Measurements from ENCODE around the gene FGF1.

Gene FGF1

GRCh38 chr5:142597546-142598337, 88.1 kb downstream of the FGF1 start:
- in situ Hi-C loops (cut with MboI; ENCODE audit: low sequenced_read_pairs, unreplicated experiment), result no loop called here
- no peak for DNase-seq (ENCODE audit: low spot score)
- no peak for TF ChIP-seq CTCF (IDR thresholded peaks at IDR 0.05; ENCODE audit: borderline replicate concordance, control extremely low read depth, extremely low read depth, insufficient read depth, missing control alignments)

- no peak for TF ChIP-seq CTCF (IDR thresholded peaks at IDR 0.05; ENCODE audit: borderline replicate concordance, control extremely low read depth, extremely low read depth, insufficient read depth, missing control alignments)
- in situ Hi-C loops (cut with MboI; ENCODE audit: low sequenced_read_pairs, unreplicated experiment), result no loop called here
- no peak for DNase-seq (ENCODE audit: low spot score)
Observed at GRCh38 chr5:142597025-142597424, 88.9 kb downstream of the FGF1 start.

GRCh38 chr5:142592365-142592764, 93.5 kb downstream of the FGF1 start:
- no peak for DNase-seq (ENCODE audit: low spot score)
- in situ Hi-C loops (cut with MboI; ENCODE audit: low sequenced_read_pairs, unreplicated experiment), result no loop called here
- no peak for TF ChIP-seq CTCF (IDR thresholded peaks at IDR 0.05; ENCODE audit: borderline replicate concordance, control extremely low read depth, extremely low read depth, insufficient read depth, missing control alignments)

- in situ Hi-C loops (cut with MboI; ENCODE audit: low sequenced_read_pairs, unreplicated experiment), result no loop called here
- no peak for DNase-seq (ENCODE audit: low spot score)
- TF ChIP-seq CTCF (IDR thresholded peaks at IDR 0.05; ENCODE audit: borderline replicate concordance, control extremely low read depth, extremely low read depth, insufficient read depth, missing control alignments), result no peak
Observed at GRCh38 chr5:142590451-142591231, 95.2 kb downstream of the FGF1 start.

GRCh38 chr5:142589720-142590119, 96.2 kb downstream of the FGF1 start:
- in situ Hi-C loops (cut with MboI; ENCODE audit: low sequenced_read_pairs, unreplicated experiment), result no loop called here
- DNase-seq (ENCODE audit: low spot score), result no peak
- TF ChIP-seq CTCF (IDR thresholded peaks at IDR 0.05; ENCODE audit: borderline replicate concordance, control extremely low read depth, extremely low read depth, insufficient read depth, missing control alignments), result no peak

GRCh38 chr5:142587354-142587965, 98.4 kb downstream of the FGF1 start:
- DNase-seq (ENCODE audit: low spot score), result peak; percentile 21
- in situ Hi-C loops (cut with MboI; ENCODE audit: low sequenced_read_pairs, unreplicated experiment), result no loop called here

More at GRCh38 chr5:142587354-142587965, 98.4 kb downstream of the FGF1 start:
- peak; percentile 46 for TF ChIP-seq CTCF (IDR thresholded peaks at IDR 0.05; ENCODE audit: borderline replicate concordance, control extremely low read depth, extremely low read depth, insufficient read depth, missing control alignments)

Measured in GM13976 (cell line).